ENCODE data around the gene CDK5RAP1.
"Not testable (repeated sequence)": the region's sequence is repeated elsewhere in the genome, so short reads cannot be mapped to it uniquely, and the experiment has no call there.

CDK5RAP1 gene

DNA sequence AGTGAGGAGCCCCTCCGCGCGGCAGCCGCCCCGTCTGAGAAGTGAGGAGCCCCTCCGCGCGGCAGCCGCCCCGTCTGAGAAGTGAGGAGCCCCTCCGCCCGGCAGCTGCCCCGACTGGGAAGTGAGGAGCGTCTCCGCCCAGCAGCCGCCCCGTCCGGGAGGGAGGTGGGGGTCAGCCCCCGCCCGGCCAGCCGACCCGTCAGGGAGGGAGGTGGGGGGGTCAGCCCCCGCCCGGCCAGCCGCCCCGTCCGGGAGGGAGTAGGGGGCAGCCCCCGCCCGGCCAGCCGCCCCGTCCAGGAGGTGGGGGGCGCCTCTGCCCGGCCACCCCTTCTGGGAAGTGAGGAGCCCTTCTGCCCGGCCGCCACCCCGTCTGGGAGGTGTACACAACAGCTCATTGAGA is 12.0 kb downstream of the CDK5RAP1 start:
- in situ Hi-C loops (cut with MboI; ENCODE audit: low sequenced_read_pairs): not testable (repeated sequence)

DNA sequence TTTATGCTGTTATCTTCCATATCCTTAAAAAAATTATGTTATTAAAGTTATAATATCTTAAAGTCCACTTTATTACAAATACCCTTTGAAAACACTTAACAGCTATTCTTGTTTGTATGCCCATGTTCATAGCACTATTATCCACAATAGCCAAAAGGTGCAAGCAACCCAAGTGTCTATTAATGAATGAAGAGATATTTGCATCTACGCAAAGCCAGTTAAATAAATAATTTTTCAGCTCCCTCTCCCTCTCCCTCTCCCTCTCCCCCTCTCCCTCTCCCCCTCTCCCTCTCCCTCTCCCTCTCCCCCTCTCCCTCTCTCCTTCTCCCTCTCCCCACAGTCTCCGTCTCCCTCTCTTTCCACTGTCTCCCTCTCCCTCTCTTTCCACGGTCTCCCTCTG is 13.1 kb downstream of the CDK5RAP1 start:
- in situ Hi-C loops (cut with MboI; ENCODE audit: low sequenced_read_pairs): no loop called here

DNA sequence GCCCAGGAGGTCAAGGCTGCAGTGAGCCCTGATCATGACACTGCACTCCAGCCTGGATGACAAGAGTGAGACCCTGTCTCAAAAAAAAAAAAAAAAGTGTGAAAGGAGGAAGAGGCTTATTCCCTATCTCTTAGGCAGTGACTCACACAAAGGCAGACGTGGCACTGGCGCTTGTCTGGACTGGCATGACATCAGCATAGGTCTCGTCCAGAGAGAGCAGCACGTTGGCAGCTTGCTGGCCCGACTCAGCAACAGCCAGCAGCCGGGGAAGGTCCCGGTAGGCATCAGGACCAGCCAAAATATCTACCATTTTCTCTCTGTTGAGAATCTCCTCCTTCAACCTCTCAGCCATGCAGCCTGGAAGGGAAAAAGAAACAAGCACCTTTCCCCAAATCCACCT is 14.1 kb downstream of the CDK5RAP1 start:
- in situ Hi-C loops (cut with MboI; ENCODE audit: low sequenced_read_pairs): no loop called here

DNA sequence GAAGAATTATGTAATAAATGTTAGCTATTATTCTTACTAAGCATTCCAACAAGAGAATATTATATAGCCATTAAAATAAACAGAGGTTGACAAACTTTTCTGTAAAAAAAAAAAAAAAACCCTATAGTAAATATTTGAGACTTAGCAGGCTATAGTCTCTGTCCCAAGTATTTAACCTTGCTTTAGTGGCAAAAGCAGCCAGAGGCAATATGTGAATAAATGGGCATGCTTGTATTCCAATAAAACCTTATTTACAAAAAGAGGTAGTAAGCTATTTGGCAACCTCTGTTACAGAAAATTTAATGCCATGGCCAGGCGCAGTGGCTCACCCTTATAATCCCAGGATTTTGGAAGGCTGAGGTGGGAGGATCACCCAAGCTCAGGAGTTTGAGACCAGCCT is 14.6 kb downstream of the CDK5RAP1 start:
- in situ Hi-C loops (cut with MboI; ENCODE audit: low sequenced_read_pairs): no loop called here

DNA sequence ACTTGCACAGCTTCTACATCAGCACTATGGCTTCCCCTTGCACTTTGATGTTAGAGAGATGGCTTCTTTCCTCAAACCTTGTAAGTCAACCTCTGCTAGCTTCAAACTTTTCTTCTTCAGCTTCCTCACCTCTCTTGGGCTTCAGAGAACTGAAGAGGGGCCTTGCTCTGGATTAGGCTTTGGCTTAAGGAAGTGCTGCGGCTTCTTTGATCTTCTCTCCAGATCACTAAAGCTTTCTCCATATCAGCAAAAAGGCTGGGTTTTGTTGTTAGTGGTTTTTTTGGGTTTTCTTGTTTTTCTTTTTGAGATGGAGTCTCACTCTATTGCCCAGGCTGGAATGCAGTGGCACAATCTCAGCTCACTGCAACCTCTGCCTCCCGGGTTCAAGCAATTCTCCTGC is 24.0 kb downstream of the CDK5RAP1 start:
- in situ Hi-C loops (cut with MboI; ENCODE audit: low sequenced_read_pairs): no loop called here

DNA sequence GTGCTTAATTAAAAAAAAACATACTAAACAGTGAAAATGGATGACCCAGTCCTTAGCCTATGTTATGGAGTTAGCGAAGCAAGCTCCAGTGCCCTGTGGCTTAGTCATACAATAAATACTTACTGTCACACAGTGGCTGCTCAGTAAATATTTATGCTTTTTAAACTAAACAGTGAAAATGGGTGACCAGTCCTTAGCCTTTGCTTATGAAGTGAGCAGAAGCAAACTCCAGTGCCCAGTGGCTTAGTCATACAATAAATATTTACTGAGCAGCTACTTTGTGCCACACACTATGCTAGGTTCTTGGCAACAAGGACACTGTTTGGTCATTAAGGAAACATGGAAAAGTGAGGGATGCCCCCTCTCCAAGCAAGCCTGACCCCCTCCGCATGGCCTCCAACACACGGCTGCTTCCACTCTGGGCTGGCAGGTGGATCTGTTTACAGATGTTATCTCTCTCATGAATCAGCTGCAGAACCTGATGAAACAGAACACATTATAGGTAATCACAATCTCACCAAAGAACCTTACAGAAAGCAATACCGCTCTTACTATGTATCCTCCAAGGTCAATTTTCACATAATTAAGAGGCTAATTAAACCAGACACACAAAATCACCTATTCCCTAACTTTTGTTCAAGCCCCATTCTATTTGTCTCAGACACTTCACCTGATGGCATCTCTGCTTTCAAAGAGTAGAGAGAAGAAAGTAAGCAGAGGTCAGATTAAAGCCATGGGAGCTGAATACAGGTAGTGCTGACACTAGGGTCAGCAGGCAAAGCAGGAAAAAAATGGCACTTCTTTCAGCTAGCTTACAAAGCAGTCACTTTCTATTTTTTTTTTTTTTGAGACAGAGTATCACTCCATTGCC is 27.3 kb downstream of the CDK5RAP1 start:
- in situ Hi-C loops (cut with MboI; ENCODE audit: low sequenced_read_pairs): no loop called here

DNA sequence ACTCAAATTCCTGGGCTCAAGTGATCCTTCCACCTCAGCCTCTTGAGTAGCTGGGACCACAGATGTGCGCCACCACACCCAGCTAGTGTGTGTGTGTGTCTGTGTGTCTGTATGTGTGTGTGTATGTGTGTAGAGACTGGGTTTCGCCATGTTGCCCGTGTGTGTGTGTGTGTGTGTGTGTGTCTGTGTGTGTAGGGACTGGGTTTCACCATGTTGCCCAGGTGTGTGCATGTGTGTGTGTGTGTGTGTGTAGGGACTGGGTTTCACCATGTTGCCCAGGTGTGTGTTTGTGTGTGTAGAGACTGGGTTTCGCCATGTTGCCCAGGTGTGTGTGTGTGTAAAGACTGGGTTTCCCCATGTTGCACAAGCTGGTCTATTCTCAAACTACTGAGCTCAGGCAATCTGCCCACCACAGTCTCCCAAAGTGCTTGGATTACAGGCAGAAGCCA is 28.3 kb downstream of the CDK5RAP1 start:
- in situ Hi-C loops (cut with MboI; ENCODE audit: low sequenced_read_pairs): no loop called here

DNA sequence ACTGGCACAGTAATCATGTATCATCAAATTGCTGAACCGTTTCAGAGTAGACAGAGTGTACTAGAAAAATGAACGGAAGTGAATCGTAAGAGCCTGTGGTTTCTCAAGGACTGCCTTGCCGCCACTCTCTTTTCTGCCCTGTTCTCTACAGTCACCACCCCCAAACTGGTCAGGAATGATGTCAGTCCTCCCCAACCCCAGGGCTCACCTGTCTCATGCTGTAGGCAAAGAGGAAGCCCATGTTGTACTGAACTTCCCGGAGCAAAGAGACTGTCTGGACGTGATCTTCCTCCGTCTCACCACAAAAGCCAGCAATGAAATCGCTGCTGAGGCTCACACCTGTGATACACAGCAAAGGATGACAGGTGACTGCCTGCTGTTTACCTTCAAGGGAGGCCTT is 31.0 kb downstream of the CDK5RAP1 start:
- in situ Hi-C loops (cut with MboI; ENCODE audit: low sequenced_read_pairs): no loop called here

DNA sequence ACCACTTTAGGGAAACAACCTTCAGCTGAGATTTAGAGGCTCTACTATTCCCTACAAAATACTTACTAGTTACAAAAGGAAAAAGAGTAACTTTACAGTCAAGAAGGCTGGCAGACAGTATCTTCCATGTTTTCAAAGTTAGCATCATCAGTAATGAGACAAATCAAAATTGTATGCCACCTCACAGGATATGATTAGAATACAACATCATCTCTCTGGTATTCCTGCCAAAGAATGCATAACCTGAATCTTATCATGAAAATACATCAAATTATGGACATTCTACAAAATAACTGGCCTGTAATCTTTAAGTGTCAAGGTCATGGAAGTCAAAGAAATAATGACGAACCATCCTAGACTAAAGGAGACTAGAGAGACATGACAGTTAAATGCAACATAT is 38.4 kb downstream of the CDK5RAP1 start:
- in situ Hi-C loops (cut with MboI; ENCODE audit: low sequenced_read_pairs): no loop called here

DNA sequence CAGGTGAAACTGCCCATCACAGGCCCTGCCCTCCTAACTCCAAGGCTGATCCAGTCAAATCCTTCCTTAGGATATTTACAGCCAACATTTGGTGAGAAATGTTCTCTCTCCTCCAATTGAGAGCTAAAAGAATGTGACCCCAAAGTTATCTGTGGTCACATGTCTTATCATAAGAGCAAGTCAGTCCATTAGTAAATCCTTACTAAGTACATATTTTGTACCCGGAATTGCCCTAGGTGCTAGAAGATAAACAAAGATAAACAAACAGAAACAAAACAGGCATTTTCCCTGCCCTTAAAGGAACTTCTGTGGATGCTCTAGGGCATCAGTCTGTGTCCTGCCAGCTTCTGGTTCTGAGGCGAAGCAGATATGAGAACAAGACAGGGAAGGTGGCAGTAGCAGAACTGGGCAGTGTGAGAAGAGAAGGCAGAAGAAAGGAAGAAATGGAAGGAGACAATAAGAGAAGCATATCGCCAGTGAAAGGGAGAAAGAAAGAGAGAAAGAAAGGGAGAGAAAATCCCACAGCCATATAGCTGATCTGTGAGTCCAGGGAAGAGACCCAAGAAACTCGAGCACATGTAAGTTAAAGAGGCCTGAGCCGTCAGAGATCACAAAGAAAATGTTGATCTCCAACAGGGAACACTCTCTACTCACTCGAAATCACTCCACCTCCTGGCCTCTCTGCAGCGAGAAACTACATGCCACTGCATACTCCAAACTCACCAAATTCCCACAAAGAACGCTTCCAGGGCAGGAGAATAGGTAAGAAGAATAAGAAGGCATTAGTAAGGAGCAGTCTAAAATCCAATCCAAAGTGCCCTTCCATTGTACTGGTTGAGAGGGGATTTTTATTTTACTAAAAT is 41.7 kb downstream of the CDK5RAP1 start:
- in situ Hi-C loops (cut with MboI; ENCODE audit: low sequenced_read_pairs): no loop called here

DNA sequence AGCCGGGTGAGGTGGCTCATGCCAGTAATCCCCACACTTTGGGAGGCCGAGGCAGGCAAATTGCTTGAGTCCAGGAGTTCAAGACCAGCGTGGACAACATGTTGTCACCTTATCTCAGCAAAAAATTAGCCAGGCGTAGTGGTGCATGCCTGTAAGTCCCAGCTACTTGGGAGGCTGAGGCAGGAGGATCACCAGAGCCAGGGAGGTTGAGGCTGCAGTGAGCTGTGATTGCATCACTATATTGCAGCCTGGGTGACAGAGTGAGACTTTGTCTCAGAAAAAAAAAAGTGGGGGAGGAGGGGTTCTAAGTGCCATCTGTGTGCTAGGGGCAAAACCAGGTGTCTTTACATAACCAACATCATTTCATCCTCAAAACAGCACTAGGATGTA is 48.3 kb downstream of the CDK5RAP1 start:
- in situ Hi-C loops (cut with MboI; ENCODE audit: low sequenced_read_pairs): no loop called here

DNA sequence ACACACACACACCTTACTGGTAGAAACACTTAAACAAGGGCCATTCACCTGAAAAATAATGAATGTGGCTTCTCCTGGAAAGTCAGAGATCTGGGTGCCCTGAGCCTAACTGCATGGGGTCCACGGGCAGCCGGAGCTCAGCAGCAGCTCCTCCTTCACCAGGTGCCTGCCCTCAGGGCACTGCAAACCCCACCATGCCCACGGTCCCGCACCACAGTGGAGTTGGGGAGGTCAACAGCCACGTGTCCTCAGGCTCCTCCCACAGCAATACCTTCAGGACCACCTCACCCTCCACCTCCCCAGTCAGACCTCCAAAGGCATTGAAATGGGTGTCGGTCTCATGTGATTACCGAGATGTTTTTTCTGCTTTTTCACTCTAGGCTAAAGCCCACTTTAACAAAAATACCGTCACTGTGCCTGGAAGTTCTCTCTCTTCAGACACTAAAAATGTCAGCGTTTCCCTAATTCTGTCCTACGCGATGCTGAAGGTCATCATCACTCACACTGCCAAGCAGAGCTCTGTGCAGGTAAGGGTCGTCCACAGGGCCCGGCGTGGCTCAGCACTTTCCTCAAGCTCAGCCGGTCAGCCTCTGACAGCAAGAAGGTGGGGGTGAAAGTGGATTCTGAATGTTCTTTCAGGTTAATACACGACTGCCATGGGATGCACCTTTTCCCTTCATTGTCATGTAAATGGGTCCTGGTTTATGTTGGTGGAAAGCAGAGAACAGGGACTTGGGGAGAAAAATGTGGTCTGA is 48.9 kb downstream of the CDK5RAP1 start:
- in situ Hi-C loops (cut with MboI; ENCODE audit: low sequenced_read_pairs): no loop called here

DNA sequence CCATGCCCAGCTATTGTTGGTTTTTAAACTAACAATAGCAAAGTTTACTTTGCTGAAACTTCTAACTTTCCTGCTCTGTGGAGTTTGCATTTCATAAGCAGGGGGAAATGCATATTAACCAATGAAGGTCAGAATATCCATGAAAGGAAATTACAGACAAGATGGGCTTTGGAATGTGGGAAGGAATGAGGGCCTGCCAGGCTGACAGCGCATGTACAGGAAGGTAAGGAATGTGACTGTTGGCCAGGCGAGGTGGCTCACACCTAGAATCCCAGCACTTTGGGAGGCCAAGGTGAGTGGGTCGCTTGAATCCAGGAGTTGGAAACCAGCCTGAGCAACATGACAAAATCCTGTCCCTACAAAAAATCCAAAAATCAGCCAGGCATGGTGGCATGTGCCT is 49.6 kb downstream of the CDK5RAP1 start:
- in situ Hi-C loops (cut with MboI; ENCODE audit: low sequenced_read_pairs): no loop called here

DNA sequence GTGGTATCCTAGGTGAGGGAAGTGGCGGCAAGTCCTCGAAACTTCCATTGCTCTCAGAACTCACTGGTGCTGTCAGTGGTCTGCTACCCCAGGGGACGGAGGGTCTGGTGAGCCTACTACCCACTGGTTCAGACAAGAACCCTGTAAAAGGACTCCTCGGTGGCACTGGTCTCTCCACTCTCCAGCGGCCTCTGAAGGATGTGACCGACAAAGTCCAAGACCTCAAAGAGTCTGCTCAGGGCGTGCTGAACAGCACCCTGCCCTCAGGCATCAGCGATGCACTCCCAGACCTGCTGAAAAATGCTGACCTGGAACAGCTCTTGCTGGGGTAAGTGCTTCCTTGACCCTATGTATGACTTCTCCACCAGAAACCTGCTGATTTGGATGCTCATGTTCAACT is 51.8 kb downstream of the CDK5RAP1 start:
- in situ Hi-C loops (cut with MboI; ENCODE audit: low sequenced_read_pairs): no loop called here

DNA sequence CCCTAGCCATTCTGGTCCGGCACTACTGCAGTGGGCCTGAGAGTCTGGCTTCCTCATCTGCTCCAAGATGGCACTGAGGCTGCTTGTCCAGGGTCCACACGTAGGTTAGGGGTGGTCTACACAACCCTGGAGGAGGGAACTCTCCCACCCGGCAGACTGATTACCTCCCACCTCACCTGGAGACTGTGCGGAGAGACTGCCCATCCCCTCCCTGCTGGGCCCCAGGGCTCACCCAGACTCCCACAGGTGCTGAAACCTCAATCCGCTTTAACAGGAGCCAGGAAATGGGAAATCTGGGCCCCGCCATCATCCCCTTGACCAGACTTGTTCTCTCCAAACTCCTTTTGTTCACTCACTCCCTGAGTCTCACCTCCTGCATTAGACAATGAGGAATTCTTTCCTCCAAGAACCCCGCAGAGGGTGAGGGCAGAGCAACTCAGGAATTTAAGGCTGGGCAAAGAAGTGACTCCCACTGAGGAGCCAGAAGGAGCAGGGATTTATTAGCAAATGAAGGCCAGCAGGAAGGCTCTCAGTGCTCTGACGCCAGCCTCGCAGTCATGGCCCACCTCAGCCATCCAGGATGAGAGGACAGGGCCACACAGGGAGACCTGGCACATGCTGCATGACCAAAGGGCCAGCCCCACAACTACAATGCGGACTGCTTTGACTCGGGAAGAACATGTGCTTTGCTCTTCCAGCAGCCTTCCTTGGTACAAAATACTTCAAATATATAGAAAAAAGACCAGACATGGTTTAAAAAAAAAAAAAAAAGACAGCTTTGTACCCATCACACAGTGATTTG is 53.0 kb downstream of the CDK5RAP1 start:
- in situ Hi-C loops (cut with MboI; ENCODE audit: low sequenced_read_pairs): no loop called here

DNA sequence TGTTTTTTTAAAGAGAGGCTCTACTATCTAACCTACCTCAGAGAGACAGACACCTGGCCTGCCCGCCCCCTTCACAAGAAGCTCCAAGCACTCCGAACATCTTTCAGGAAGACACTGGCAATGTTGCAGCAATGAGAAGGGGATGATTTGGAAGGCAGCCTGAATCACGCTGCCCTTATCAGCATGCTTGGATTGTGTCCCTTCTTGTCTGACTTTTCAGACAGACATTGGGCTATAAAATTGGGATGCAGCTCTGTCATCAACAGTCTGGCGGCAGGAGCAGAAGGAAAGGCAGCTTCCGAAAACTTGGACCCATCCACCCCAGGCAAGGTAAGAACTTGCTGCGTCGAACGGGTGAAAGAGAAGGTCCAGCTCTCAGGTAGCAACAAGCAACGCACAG is 56.0 kb downstream of the CDK5RAP1 start:
- in situ Hi-C loops (cut with MboI; ENCODE audit: low sequenced_read_pairs): no loop called here

DNA sequence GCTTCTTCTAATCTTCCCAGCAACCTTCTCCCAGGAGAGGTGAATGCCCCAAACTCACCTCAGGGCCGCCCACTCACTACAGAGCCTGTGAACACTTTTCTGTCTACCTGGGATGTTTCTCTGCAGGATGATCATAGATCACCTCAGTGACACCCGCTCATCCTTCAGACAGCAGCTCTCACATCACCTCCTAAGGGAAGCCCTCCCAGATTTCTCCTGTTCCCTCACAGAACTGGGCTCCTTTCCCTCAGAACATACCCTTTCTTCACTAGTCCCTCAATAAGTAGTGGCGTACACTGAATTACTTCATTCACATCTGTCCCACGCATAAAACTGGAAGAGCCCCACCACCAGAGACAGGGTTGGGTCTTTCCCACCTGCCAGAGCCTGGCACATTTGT is 57.8 kb downstream of the CDK5RAP1 start:
- in situ Hi-C loops (cut with MboI; ENCODE audit: low sequenced_read_pairs): no loop called here

DNA sequence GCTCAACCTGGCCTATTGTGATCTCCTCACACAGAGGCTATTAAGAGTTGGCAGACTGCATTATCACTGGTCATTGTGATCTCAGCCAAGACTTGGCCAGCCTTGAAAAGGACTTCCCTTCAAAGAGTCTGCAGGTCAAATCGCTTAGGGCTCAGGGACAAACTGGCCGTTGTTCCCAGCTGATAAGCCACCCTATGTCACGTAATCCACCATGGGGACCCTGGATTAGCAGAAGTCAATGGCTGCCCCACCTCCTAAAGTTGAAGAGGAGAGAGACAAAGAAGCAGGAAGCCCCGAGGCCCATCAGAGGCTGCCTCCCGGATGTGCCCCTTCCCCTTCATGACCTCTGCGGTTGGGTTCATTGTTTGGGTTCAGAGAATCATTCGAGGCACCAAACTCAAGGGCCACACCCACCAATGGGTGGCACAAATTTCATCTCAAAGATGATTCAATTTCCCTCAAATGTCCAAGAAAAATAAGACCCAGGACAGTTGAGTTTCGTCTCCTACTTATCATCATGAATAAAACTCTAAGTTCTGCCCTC is 61.7 kb downstream of the CDK5RAP1 start:
- in situ Hi-C loops (cut with MboI; ENCODE audit: low sequenced_read_pairs): no loop called here

DNA sequence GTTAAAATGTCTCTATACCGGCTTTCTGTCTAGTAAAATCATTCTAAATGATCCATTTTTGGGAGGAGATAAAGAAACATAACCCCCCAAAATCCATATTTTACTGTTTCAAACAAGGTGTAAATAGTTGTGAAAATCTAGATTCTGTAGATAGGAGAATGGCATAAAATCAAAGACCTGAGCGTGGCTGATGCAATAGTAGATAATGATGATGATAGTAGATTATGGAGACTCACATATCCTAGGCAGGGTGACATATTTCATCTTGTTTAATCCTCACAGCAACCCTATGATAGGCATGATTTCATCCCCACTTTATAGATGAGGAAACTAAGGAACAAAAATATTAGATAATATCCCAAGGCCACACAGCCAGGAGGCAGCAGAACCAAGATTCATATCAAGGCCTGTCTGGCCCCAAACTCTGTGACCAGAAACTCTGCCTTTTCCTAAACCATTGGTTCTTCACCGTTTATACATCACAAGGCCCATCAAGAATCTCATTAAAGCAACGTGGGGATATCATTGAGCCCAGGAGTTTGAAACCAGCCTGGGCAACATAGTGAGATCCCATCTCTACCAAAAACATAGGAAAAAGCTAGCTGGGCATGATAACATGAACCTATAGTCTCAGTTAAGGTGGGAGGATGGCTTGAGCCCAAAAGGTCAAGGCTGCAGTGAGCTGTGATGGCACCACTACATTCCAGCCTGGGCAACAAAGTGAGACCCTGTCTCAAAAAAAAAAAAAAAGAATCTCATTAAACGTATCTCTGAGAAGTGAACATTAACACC is 62.7 kb downstream of the CDK5RAP1 start:
- in situ Hi-C loops (cut with MboI; ENCODE audit: low sequenced_read_pairs): no loop called here

Measured in HL-60/S4 (cell line).